ENCODE results near the gene SLC13A3. TPM values are rescaled to one million over a fixed set of nuclear protein-coding genes. Genes with fewer than 3 reads are reported as not detected.
"Not testable (repeated sequence)": the region's sequence is repeated elsewhere in the genome, so short reads cannot be mapped to it uniquely, and the experiment has no call there.

SLC13A3 gene
- total and polyA plus RNA-seq, 2 donors (not counting 3 experiments of a cell fraction or from before 2014, with no cell fraction given) = 0.11 to 0.40 TPM

DNA sequence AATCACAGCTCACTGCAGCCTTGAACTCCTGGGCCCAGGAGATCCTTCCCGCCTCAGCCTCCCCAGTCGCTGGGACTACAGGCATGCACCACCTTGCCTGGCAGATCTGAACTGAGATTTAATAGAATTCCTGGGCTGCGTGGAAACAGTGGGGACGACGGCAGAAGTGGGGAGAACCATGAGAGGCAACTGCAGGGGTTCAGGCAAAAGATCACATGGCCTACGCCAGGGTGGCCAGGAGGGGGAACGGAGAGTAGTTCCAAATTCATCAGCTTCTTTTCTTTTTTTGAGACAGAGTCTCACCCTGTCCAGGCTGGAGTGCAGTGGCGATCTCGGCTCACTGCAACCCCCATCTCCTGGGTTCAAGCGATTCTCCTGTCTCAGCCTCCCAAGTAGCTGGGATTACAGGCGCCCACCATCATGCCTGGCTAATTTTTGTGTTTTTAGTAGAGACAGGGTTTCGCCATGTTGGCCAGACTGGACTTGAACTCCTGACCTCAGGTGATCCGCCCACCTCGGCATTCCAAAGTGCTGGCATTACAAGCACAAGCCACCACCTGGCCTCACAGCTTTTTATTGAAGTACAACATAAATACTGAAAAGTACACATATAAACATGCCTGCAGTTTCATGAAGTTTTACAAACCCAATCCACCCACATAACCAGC lies 25.5 kb upstream of the SLC13A3 start:
- H3K4me2 ChIP-seq (ENCODE audit: insufficient read depth, low read length); H3K9me1 ChIP-seq (replicated peaks; ENCODE audit: control insufficient read depth, extremely low read depth, insufficient read depth, low read length); H3K9ac ChIP-seq (replicated peaks; ENCODE audit: extremely low read depth, insufficient read depth, low read length); FAIRE-seq; H3K4me1 ChIP-seq (ENCODE audit: control insufficient read depth, extremely low read depth, insufficient read depth, low read length); BruUV-seq (replicated peaks); H3K79me2 ChIP-seq (ENCODE audit: control insufficient read depth, insufficient read depth, low read length); H3K9me3 ChIP-seq (replicated peaks; ENCODE audit: control insufficient read depth, insufficient read depth, low read length); H3K36me3 ChIP-seq (ENCODE audit: control insufficient read depth in 2 of 2, extremely low read depth in 1 of 2, insufficient read depth in 2 of 2, low read length in 2 of 2); DNase-seq (ENCODE audit: low read depth, low spot score); H2AFZ ChIP-seq (ENCODE audit: low read depth, low read length); intact Hi-C loops (cut with micrococcal nuclease); H3K4me3 ChIP-seq (replicated peaks in 1 of 3; ENCODE audit: insufficient read depth in 1 of 3, low read depth in 1 of 3, low read length in 3 of 3); POLR2A ChIA-PET; H3K27ac ChIP-seq (ENCODE audit: insufficient read depth, low read depth, low read length); dilution Hi-C loops (cut with MboI; ENCODE audit: extremely low pct_ligation_motif_present, low sequenced_read_pairs); H3K27me3 ChIP-seq (ENCODE audit: control insufficient read depth in 2 of 2, insufficient read depth in 2 of 2, low read length in 2 of 2); H4K20me1 ChIP-seq (replicated peaks; ENCODE audit: control insufficient read depth, extremely low read depth, insufficient read depth, low read length): not testable (repeated sequence)
- CTCF ChIA-PET = interaction anchor here (1.5 kb wide), 1 partner anchor 24 kb away, joined by 4 read pairs; no protein-coding TSS in a partner anchor

DNA sequence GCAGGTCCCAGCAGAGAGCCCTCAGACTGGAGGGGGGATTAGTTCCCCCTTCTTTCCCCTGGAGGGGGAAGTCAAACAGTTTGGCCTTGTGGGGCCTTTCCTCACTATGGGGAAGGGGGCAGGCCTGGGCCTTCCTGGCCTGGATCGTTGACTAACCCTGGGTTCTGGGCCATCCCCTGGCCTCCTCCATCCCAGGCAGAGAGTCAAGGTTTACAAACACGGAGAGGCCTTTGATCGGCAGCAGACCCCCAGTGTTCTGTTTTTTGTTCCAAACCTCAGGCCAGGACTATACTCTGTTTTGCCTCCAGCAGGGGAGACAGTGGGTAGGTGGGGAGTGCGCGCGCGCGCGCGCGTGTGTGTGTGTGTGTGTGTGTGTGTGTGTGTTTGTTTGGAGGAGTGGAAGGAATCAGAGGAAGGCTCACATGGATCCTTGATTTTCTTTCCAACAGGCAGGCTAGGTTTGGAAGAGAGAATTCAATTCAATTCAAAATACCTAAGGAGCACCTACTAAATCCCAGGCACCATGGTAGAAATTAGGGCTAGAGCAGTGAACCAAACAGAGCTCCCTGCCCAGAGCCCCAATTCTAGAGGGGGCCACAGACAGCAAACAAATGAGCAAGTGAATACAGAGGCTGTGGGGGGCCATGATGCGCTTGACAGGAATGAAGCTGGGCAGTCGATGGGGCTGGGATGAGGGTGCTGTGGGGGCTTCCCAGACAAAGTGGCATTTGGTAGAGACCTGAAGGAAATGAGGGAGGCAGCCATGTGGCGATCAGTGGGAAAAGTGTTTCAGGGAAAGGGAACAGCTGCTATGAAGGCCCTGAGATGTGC lies 23.2 kb upstream of the SLC13A3 start:
- Histone ChIP-seq H3K9ac (replicated peaks; ENCODE audit: extremely low read depth, insufficient read depth, low read length) (no peak overlapping the region), H3K9me1 (replicated peaks; ENCODE audit: control insufficient read depth, extremely low read depth, insufficient read depth, low read length) (no peaks in the 10 kb centered on the region), H3K27me3 (ENCODE audit: control insufficient read depth in 2 of 2, insufficient read depth in 2 of 2, low read length in 2 of 2) (no peaks in the 10 kb centered on the region), H3K27ac (ENCODE audit: insufficient read depth, low read depth, low read length) (no peak overlapping the region), H3K4me1 (ENCODE audit: control insufficient read depth, extremely low read depth, insufficient read depth, low read length) (no peaks in the 10 kb centered on the region), H3K79me2 (ENCODE audit: control insufficient read depth, insufficient read depth, low read length) (no peaks in the 10 kb centered on the region), H3K4me3 (replicated peaks in 1 of 3; ENCODE audit: insufficient read depth in 1 of 3, low read depth in 1 of 3, low read length in 3 of 3) (no peak overlapping the region), H3K9me3 (replicated peaks; ENCODE audit: control insufficient read depth, insufficient read depth, low read length) (no peaks in the 10 kb centered on the region), H4K20me1 (replicated peaks; ENCODE audit: control insufficient read depth, extremely low read depth, insufficient read depth, low read length) (no peaks in the 10 kb centered on the region), H3K4me2 (ENCODE audit: insufficient read depth, low read length) (no peak overlapping the region), H2AFZ (ENCODE audit: low read depth, low read length) (no peak overlapping the region), H3K36me3 (ENCODE audit: control insufficient read depth in 2 of 2, extremely low read depth in 1 of 2, insufficient read depth in 2 of 2, low read length in 2 of 2) (no peaks in the 10 kb centered on the region)
- BruUV-seq (replicated peaks) = no TSS peak
- DNase-seq (ENCODE audit: low read depth, low spot score) (no peak), FAIRE-seq (no peak)
- dilution Hi-C loops (cut with MboI; ENCODE audit: extremely low pct_ligation_motif_present, low sequenced_read_pairs) = no loop called here
- TF ChIP-seq CTCF (IDR thresholded peaks at IDR 0.05; ENCODE audit: extremely low read depth in 1 of 2, insufficient read depth in 1 of 2, low read depth in 1 of 2, low read length in 2 of 2) (no peak), MAX (IDR thresholded peaks at IDR 0.05; ENCODE audit: insufficient read depth, insufficient read length) (no peak), EZH2 (IDR thresholded peaks at IDR 0.05; ENCODE audit: borderline replicate concordance, low read depth, low read length, severe bottlenecking) (no peak), GATA2 (IDR thresholded peaks at IDR 0.05; ENCODE audit: insufficient read depth, insufficient read length, low read depth, low read length) (no peak), MYC (IDR thresholded peaks at IDR 0.05; ENCODE audit: low read depth, low read length) (no peak), POLR2A (IDR thresholded peaks at IDR 0.05; ENCODE audit: low read depth, low read length) (no peak), JUN (IDR thresholded peaks at IDR 0.05; ENCODE audit: borderline replicate concordance, insufficient read depth, insufficient read length, low read depth) (no peak), FOS (IDR thresholded peaks at IDR 0.05; ENCODE audit: borderline replicate concordance, insufficient read depth, low read length) (no peak), POLR2AphosphoS5 (IDR thresholded peaks at IDR 0.05; ENCODE audit: insufficient read depth, low read depth, low read length) (no peak)
- POLR2A ChIA-PET = interaction anchor here (0.7 kb wide), 1 partner anchor 427 kb away, joined by 4 read pairs; no protein-coding TSS in a partner anchor
- CTCF ChIA-PET = interaction anchor here (0.6 kb wide), 1 partner anchor 101 kb away, joined by 3 read pairs; no protein-coding TSS in a partner anchor
- intact Hi-C loops (cut with micrococcal nuclease) = no loop called here
